GM15510 (cell line): Measurements from ENCODE around the gene KCNK4.

Experiments used
- POLR2A ChIP-seq: IDR thresholded peaks from 3 replicates; pipeline ENCODE4 v1.6.1; 2011; ENCODE audit warnings: borderline replicate concordance; ENCODE audit not compliant: insufficient read length; ENCODE audit errors: extremely low read depth

KCNK4 gene

GRCh38 chr11:64275841-64276240 is 15.3 kb upstream of the KCNK4 start:
- no peak for TF ChIP-seq POLR2A

- no peak for TF ChIP-seq POLR2A
These were observed 14.3 kb upstream of the KCNK4 start for GRCh38 chr11:64276653-64277431.

DNA sequence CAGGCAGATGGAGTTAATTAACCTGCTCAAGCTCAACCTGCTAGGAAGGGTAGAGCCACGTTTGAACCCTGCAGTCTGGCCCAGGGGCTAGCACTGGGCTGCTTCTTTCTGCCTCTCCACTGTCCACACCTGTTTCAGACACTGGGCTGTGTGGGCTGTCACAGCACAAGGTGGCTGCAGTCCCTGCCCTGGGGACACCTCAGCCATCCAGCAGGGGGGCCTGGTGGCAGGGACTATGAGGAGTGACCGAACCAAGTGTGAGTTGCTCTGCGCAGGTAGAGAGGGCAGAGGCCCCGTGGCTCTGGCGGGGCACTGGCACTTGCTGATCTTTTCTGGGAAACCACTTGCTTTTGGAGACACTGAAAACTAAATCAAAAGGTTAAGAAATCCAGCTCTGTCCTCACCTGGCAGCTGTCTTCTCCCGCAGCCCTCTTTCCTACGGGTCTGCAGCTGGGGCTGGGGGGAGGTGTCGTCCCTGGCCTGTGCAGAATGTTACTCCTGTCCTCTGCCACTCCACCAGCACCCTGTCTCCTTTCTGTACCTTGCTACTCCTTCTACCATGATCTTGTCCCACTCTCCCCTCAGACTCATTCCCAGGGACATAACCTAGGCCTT is 12.4 kb upstream of the KCNK4 start:
- TF ChIP-seq POLR2A: no peak

GRCh38 chr11:64281957-64282770 is 8.9 kb upstream of the KCNK4 start:
- no peak for TF ChIP-seq POLR2A

- no peak for TF ChIP-seq POLR2A
These were observed 8.0 kb upstream of the KCNK4 start for GRCh38 chr11:64283092-64283491.

- peak; percentile 63 for TF ChIP-seq POLR2A
These were observed 6.8 kb upstream of the KCNK4 start, which contains the start of gene BAD for GRCh38 chr11:64284048-64284961. Gene BAD, minus strand, starts transcription at chr11:64284665. Its CDS starts 297 bp downstream, at chr11:64284368.

DNA sequence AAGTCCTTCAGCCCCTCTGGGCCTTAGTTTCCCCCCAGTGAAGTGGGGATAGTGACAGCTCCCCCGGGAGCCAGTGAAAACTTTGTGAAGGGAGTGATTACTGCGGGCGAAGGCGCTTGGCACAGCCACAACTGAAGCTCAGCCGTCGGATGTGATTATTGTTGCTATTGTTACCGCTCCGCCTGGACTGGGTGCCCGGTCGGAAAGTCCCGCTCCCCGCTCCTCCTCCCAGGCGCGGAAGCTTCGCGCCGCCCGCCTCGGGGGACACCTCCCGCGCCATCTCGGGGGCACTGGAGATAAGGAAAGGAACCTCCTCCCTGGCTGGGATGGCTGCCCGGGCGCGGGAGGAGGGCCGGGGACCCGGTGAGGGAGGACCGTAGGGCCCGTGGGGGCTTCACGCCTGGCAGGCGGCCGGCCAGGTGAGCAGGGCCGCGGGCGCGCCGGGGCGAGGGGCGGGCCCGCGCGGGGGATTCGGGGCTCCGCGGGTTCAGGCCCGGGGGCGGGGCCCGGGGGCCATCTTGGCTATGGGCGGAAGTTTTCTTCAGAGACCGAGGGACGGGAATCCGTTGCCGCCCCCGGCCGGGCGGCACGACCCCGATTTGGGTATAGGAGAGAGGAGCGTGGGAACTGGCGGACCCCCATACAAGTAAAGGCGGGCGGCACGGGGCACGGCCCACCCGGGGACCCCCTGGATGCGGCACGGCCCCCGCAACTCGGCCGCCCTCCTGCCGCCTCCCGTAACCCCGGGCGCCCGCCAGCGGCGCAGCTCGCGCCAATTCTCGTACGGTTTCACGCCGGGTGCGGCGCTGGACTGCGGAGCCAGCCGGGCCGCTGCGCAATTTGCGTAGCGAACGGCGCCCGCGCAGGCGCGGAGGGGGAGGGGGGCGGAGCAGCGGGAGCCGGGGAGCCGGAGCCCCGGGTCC is 5.9 kb upstream of the KCNK4 start, which contains the start of gene GPR137:
Gene GPR137, plus strand, starts transcription at position 887 of the 923 bp plus-strand sequence. CDS start 677 bp downstream, outside the sequence.
- peak; percentile 64 for TF ChIP-seq POLR2A

- peak; percentile 49 for TF ChIP-seq POLR2A
These were observed 5.0 kb upstream of the KCNK4 start for GRCh38 chr11:64285885-64286800.

DNA sequence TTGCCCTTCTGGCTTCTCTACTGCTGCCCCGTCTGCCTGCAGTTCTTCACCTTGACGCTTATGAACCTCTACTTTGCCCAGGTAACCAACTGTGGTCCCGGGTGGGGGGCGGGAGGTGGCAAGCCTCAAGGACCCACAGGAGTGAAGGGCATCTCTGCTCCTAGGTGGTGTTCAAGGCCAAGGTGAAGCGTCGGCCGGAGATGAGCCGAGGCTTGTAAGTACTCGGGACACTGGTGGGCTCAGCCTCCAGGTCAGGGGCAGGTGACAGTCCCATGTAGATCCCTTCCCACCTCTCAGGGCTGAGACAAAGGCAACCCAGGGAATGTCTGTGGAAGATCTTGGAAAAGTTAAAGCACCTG is 4.3 kb upstream of the KCNK4 start:
- TF ChIP-seq POLR2A: no peak

GRCh38 chr11:64287676-64288352 is 3.3 kb upstream of the KCNK4 start:
- no peak for TF ChIP-seq POLR2A

DNA sequence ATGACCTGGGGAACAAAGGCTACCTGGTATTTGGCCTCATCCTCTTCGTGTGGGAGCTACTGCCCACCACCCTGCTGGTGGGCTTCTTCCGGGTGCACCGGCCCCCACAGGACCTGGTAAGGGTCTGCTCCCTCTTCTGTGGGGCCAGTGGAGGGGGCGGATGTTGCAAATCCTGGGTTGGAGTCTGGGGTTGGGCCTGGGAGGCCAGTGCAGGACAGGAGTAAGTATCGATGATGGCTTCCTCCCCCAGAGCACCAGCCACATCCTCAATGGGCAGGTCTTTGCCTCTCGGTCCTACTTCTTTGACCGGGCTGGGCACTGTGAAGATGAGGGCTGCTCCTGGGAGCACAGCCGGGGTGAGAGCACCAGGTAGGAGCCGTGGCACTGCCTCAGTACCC is 2.8 kb upstream of the KCNK4 start:
- TF ChIP-seq POLR2A: no peak
